Neutrophil (primary cell): Measurements from ENCODE around the gene GDA.

ENCODE experiments used
- H3K27ac ChIP-seq: fragments of 200-600 bp; sonication (generic); 2 replicates; pipeline ENCODE4 v1.5.1; 2016; ENCODE audit warnings: mild to moderate bottlenecking, moderate library complexity
- H3K27me3 ChIP-seq: fragments of 200-600 bp; sonication (generic); 2 replicates; pipeline ENCODE4 v1.6.0; 2016; ENCODE audit warnings: mild to moderate bottlenecking
- H3K36me3 ChIP-seq: fragments of 200-600 bp; sonication (generic); 2 replicates; pipeline ENCODE4 v1.5.1; 2017
- H3K4me1 ChIP-seq, 2 experiments: fragments of 200-600 bp in 1 of 2; sonication (generic) in 1 of 2; 1 replicate in 1 of 2; 2 replicates in 1 of 2; pipeline versions ENCODE4 v1.5.1 to v1.6.1; 2013 to 2016; ENCODE audit warnings: low read depth in 1 of 2, low read length in 1 of 2, mild to moderate bottlenecking in 1 of 2, moderate library complexity in 1 of 2; ENCODE audit not compliant: control insufficient read depth in 1 of 2, insufficient read depth in 1 of 2
- H3K4me3 ChIP-seq, 2 experiments: fragments of 200-600 bp in 1 of 2; sonication (generic) in 1 of 2; 1 replicate in 1 of 2; 2 replicates in 1 of 2; pipeline ENCODE4 v1.5.1; 2013 to 2016; ENCODE audit warnings: low read depth in 1 of 2, low read length in 1 of 2, mild to moderate bottlenecking in 1 of 2, moderate library complexity in 1 of 2
- H3K9me3 ChIP-seq: fragments of 200-600 bp; sonication (generic); 2 replicates; pipeline ENCODE4 v1.5.1; 2016
- CTCF ChIP-seq: fragments of 200-600 bp; sonication (generic); IDR thresholded peaks from 2 replicates; pipeline ENCODE4 v1.5.1; 2016; ENCODE audit warnings: antibody characterized with exemption

Gene GDA

GRCh38 chr9:72271613-72272478, 122.6 kb downstream of the GDA start:
- no peaks in the 10 kb centered on the region for H3K27me3 ChIP-seq
- H3K27ac ChIP-seq = no peak overlapping the region
- TF ChIP-seq CTCF = peak; percentile 83
- H3K4me3 ChIP-seq = no peak overlapping the region
- H3K4me1 ChIP-seq = no peaks in the 10 kb centered on the region
- H3K9me3 ChIP-seq = no peaks in the 10 kb centered on the region
- H3K36me3 ChIP-seq = no peaks in the 10 kb centered on the region

- no peaks in the 10 kb centered on the region for H3K27me3 ChIP-seq
- no peaks in the 10 kb centered on the region for H3K4me1 ChIP-seq
- no peak overlapping the region for H3K27ac ChIP-seq
- no peak for TF ChIP-seq CTCF
- no peak overlapping the region for H3K4me3 ChIP-seq
- H3K9me3 ChIP-seq = no peaks in the 10 kb centered on the region
- no peaks in the 10 kb centered on the region for H3K36me3 ChIP-seq
Observed at GRCh38 chr9:72274441-72274840, 125.2 kb downstream of the GDA start.

- no peaks in the 10 kb centered on the region for H3K27me3 ChIP-seq
- H3K4me1 ChIP-seq = no peaks in the 10 kb centered on the region
- H3K36me3 ChIP-seq = no peaks in the 10 kb centered on the region
- no peak overlapping the region for H3K4me3 ChIP-seq
- TF ChIP-seq CTCF = no peak
- H3K27ac ChIP-seq = no peak overlapping the region
- H3K9me3 ChIP-seq = no peaks in the 10 kb centered on the region
Observed at GRCh38 chr9:72274916-72275315, 125.7 kb downstream of the GDA start.

- Histone ChIP-seq H3K9me3 (no peaks in the 10 kb centered on the region), H3K27me3 (no peaks in the 10 kb centered on the region), H3K27ac (no peak overlapping the region), H3K4me3 (no peak overlapping the region), H3K36me3 (no peaks in the 10 kb centered on the region), H3K4me1 (no peaks in the 10 kb centered on the region)
- no peak for TF ChIP-seq CTCF
Observed at GRCh38 chr9:72276429-72276828, 127.2 kb downstream of the GDA start.

GRCh38 chr9:72278959-72279358, 129.7 kb downstream of the GDA start:
- no peak overlapping the region for H3K27ac ChIP-seq
- no peaks in the 10 kb centered on the region for H3K36me3 ChIP-seq
- H3K9me3 ChIP-seq = no peaks in the 10 kb centered on the region
- H3K4me3 ChIP-seq = no peak overlapping the region
- no peaks in the 10 kb centered on the region for H3K27me3 ChIP-seq
- no peak for TF ChIP-seq CTCF
- H3K4me1 ChIP-seq = no peaks in the 10 kb centered on the region
